H54 (cell line): ENCODE data around the gene RRAD.
A peak's percentile ranks its signal among the peaks of the same experiment; 100 is the strongest.

ENCODE experiments used
- DNase-seq: peaks from one replicate; pipeline ENCODE4 v3.0.0; 2011; ENCODE audit warnings: low spot score, mixed read lengths; ENCODE audit not compliant: insufficient read length
- FAIRE-seq: peaks from 3 replicates; lab custom pipeline; 2011; peaks lifted over from hg19 to GRCh38; lab: Jason Lieb, UNC
- POLR2A ChIP-seq: IDR thresholded peaks from 2 replicates; pipeline ENCODE4 v1.6.1; 2011; ENCODE audit warnings: low read depth, mild to moderate bottlenecking, low read length

RRAD gene

DNA sequence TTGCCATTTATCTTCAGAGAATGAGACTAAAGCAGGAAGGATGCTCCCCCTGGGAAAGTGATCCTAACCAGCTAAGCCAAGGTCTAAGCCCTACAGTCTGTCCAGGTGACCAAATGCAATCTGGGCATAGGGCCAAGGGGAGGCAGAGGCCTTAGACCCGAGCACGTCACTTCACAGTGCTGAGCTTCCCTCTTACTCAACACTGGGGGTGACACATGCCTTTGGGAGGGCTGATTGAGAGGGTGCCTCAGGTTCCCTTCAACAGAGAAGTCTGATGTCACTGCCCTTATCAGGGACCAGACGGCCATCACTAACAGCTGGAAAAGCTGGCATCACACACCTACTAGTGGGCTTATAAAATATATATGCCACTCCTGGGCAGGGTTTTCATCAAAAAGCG lies 4.9 kb upstream of the RRAD start:
- FAIRE-seq (no peak), DNase-seq (peak; percentile 84)
- TF ChIP-seq POLR2A, result no peak

GRCh38 chr16:66928702-66929388 lies 3.5 kb upstream of the RRAD start:
- DNase-seq (no peak), FAIRE-seq (no peak)
- no peak for TF ChIP-seq POLR2A

DNA sequence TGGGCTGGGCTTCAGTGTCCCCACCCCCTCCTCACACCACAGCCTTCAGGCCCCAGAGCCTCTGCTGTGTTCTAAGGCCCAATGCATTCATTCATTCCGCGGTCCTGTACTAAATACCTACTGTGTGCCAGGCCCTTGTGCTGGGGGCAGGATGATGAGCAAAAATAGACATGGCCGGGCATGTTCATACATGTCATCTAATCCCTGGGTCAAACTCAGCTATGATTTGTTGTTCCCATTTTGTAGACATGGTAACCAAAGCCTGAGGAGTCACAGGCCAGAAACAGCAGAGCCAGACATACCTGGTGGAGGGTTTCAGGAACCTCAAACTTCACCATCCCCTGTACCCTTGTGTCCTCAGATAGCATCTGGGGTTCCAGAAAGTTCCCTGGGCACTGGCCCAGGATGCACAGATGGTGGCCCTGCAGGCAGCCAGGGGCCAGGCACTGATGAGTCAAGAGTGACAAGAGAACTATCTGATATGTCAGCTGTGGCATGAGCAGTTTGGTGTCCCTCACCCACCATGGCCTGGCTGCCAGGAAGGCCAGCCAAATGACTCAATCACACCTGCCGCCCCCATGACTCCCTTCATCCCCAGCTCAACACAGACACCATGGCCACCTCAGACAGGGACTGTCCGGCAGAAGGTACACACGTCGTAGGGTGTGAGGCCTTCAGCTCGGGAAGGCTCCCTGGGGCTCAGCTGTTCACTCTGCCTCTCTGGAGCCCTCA lies 2.7 kb upstream of the RRAD start:
- DNase-seq (peak; percentile 54), FAIRE-seq (peak; percentile 75)
- no peak for TF ChIP-seq POLR2A

GRCh38 chr16:66926961-66927436 lies 1.7 kb upstream of the RRAD start:
- DNase-seq (peak; percentile 96), FAIRE-seq (peak; percentile 80)
- no peak for TF ChIP-seq POLR2A

DNA sequence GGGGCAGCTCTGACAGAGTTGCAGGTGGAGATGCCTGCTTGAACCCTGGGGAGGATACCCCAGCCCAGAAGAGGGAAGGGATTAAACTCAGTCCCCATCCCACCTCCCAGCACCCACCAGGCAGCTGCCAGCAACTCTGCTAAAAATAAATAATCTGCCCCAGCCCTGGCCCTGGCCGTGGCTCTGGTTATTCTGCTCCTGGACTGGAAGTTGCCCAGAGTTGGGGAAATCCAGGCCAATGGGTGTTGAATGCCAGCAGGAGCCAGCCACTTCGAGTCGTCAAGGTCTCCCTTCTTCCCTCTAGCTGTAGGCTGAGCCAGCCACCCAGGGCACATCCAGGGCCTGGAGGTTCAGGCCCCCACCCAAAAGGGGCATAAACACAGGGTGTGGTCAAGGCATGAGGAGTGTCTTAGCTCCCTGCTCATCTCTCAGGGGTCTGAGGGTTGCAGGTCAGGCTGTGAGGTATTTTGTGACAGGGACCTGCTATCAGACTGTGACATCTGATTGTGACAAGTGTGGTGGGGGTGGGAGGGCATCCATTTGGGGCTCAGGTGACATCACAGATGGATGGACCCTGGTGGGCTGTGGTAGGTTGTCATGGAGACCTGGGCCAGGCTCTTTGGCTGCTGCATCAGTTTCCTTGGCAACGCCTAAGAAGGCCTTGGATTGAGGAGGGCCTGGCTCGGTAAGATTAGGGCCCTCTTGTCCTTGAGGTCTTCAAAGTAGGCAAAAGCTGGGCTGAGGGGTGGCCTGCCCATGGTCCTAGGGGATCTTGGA lies 1.0 kb upstream of the RRAD start:
- FAIRE-seq, result no peak

DNA sequence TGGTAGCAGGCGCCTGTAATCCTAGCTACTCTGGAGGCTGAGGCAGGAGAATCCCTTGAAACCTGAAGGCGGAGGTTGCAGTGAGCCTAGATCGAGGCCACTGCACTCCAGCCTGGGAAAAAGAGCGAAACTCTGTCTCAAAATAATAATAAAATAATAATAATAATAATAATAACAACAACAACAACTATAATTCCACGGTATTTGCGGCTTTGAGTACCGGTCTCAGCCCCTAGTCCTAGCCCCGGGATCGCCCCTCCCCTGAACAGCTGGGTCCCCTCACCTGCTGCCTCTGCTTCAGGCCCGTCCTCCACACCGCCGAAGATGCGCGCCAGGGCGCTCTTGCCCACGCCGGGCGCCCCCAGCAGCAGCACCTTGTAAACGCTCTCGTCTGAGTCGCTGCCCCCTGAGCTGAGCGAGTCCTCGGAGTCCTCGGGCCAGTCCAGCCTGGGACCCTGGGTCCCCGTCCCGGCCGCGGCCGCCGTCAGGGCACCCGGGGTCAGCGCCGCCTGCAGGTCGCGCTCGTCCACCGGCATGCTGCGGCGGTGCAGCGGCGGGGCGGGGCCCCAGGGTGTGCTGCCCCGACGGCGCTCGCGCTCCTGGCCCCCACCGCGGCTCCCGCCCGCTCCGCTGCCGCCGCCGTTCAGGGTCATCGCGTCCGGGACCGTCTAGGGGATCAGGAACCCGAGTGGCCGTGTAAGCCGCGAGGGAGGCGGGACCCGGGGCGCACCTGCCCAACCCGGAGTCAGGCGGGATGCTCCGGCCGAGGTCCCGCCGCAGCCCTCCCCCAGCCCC lies 611 bp downstream of the RRAD start:
- FAIRE-seq (no peak), DNase-seq (no peak)
- TF ChIP-seq POLR2A, result no peak

More for the DNA sequence above, 1.0 kb upstream of the RRAD start:
- TF ChIP-seq POLR2A, result no peak
- no peak for DNase-seq

- DNase-seq, result no peak
- no peak for TF ChIP-seq POLR2A
- FAIRE-seq, result no peak
These were observed 1.5 kb downstream of the RRAD start for GRCh38 chr16:66923866-66924265.

DNA sequence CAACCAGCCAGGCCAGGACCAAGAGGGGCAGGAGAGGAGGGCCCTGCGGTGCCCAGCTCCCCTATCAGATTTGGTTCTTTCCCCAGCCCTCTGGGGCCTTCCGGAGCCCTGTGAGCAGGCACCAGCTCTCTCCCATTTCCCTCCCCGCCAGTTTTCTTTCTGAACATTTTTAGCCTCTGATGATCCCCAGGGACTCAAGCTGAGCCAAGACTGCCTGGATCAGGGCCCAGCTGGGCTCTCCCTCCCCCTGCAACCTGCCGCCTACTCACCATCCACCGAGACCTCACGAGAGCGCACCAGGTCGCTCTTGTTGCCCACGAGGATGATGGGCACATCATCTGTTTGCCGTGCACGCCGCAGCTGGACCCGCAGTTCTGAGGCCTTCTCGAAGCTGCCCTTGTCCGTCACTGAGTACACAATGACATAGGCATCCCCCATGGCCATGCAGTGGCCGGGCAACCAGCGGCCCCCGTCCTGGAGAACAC lies 2.0 kb downstream of the RRAD start:
- FAIRE-seq, result no peak
- TF ChIP-seq POLR2A, result no peak
- no peak for DNase-seq

DNA sequence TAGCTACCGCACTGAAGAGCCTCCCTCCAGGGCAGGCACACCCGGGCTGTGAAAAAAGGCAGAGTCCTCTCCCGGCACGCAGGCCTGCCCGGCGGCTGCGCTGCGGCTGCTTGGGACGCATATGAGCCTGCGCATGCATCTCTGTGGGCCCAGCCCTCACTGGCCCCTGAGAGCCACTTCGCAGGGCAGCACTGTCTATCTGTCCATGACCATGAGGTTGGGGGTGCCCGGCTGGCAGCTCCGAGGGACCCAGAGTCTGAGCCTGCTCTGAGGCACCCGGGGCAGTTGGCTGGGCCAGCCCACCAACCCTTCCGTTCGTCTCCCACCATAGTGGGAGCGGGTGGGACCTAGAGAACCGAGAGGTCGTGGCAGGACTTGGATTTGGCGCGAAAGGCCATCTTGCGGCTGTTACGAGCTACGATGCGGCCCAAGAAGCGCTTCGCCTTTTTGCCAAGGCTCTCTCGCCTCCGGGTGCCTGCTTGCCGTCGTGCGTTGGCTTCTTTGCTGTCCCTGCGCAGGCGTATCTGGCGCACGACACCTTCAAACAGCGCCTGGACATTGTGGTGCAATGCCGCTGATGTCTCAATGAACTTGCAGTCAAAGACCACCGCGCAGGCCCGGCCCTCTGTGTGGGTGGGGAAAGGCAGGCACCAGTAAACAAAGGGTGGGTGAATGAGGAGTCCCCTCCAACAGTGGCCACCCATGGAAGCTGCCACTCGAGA lies 3.4 kb downstream of the RRAD start:
- no peak for FAIRE-seq

DNA sequence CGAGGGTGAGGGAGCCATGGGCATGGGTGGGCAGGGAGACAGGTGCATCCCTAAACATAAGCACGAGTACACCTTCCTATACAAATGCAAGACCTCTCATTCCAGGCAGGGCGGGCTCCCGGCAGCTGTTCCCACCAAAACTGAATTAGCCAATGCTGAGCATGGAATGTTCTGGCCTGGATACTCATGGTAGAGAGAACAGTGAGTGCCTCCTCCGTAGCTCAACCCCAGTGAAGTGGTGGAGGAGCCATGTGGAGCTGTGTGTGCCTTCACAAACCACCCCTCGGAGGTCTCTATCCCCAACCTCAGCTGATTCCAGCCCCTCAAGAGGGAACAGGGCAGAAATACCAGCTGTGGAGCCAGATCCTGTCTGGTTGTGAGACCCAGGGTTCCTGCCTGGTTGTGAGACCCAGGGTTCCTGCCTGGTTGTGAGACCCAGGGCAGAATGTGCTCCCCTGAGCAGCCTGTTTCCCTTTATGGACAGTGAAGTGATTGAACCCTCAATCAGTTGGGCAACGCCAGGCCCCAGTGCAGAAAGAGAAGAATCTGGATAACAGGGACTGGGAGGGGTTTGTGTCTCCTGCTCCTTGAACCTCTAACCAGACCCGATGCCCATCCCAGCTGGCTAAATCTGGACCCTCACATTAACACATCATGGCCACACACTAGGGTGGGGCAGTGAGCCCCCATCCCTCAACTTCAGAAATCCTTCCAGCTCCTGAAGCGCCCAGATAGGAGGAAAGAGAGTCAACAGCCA lies 4.2 kb downstream of the RRAD start:
- DNase-seq, result no peak
- no peak for TF ChIP-seq POLR2A
- no peak for FAIRE-seq

More for the DNA sequence above, 3.4 kb downstream of the RRAD start:
- no peak for TF ChIP-seq POLR2A
- DNase-seq, result no peak

GRCh38 chr16:66920299-66920590 lies 5.1 kb downstream of the RRAD start:
- DNase-seq (no peak), FAIRE-seq (no peak)
- TF ChIP-seq POLR2A, result no peak
